K562 (cell line): Measurements from ENCODE around the gene AZU1. TPM values are rescaled to one million over a fixed set of nuclear protein-coding genes. Genes with fewer than 3 reads are reported as not detected.
A peak's percentile ranks its signal among the peaks of the same experiment; 100 is the strongest.

Experiments
- ATAC-seq: fragments of 200-7000 bp; cut with Tn5 transposase; 3 replicates; pipeline ENCODE4 v1.9.1; 2020; ENCODE audit warnings: moderate library complexity
- BruUV-seq: library from RNA; stranded (reverse); fragments of 400-500 nt; replicated peaks from 2 replicates; lab custom pipeline; 2021; lab: Mats Ljungman, UMichigan
- CTCF ChIA-PET: fragments of 300-600 bp; formaldehyde crosslinking; extraction: SDS; loops from one replicate; lab custom pipeline; 2021; ENCODE audit warnings: low intra/inter-chr PET ratio; lab: Yijun Ruan, JAX
- POLR2A ChIA-PET: fragments of 300-600, 350-650 bp; sonication (Branson Sonifier 250); formaldehyde crosslinking; extraction: SDS; loops from one replicate; lab custom pipeline; 2021; ENCODE audit warnings: antibody characterized with exemption, inconsistent platforms; lab: Yijun Ruan, JAX
- DNase-seq, 4 experiments: peaks; one replicate each; pipeline versions ENCODE4 v3.0.0 to v3.0.0-alpha.2; 2011 to 2018; ENCODE audit warnings: low spot score in 3 of 4, mixed read lengths in 3 of 4; ENCODE audit errors: extremely low read depth in 1 of 4
- FAIRE-seq: peaks from 2 replicates; lab custom pipeline; 2011; peaks lifted over from hg19 to GRCh38; lab: Jason Lieb, UNC
- H2AFZ ChIP-seq: 2 replicates; pipeline ENCODE4 v1.6.0; 2011; ENCODE audit warnings: low read depth, low read length, control low read depth, inconsistent platforms
- H3K27ac ChIP-seq: fragments of 200-600 bp; 3 replicates; pipeline ENCODE4 v1.8.0; 2011; ENCODE audit warnings: low read depth, mild to moderate bottlenecking, control low read depth, inconsistent platforms, low read length, moderate library complexity, mixed read lengths; ENCODE audit errors: extremely low read depth
- H3K27me3 ChIP-seq, 2 experiments: fragments of 300-600 bp in 1 of 2; 2 replicates in 1 of 2; 3 replicates in 1 of 2; pipeline versions ENCODE4 v1.6.0 to v1.8.0; 2011; ENCODE audit warnings: inconsistent platforms in 2 of 2, low read length in 2 of 2, mild to moderate bottlenecking in 1 of 2, mixed read lengths in 1 of 2, moderate library complexity in 1 of 2; ENCODE audit not compliant: control insufficient read depth in 2 of 2, insufficient read depth in 2 of 2
- H3K36me3 ChIP-seq: fragments of 300-600 bp; 3 replicates; pipeline ENCODE4 v1.8.0; 2011; ENCODE audit warnings: mild to moderate bottlenecking, low read length, inconsistent platforms; ENCODE audit not compliant: control insufficient read depth, insufficient read depth
- H3K4me1 ChIP-seq, 2 experiments: fragments of 200-600 bp in 1 of 2; replicated peaks in 1 of 2; 2 replicates in 1 of 2; 3 replicates in 1 of 2; pipeline versions ENCODE4 v1.5.1 to v1.8.0; 2011; ENCODE audit warnings: inconsistent platforms in 2 of 2, low read length in 2 of 2, mild to moderate bottlenecking in 1 of 2, mixed read lengths in 1 of 2, moderate library complexity in 1 of 2; ENCODE audit not compliant: control insufficient read depth in 2 of 2, insufficient read depth in 2 of 2
- H3K4me2 ChIP-seq: 2 replicates; pipeline ENCODE4 v1.6.1; 2011; ENCODE audit warnings: low read length, control low read depth, inconsistent platforms, mixed read lengths; ENCODE audit not compliant: insufficient read depth
- H3K4me3 ChIP-seq: fragments of 200-600 bp; sonication (generic), shearing (Covaris generic); 2 replicates; pipeline ENCODE4 v1.5.1; 2016; ENCODE audit warnings: control low read depth, inconsistent platforms
- H3K79me2 ChIP-seq: fragments of 200-600 bp; 3 replicates; pipeline ENCODE4 v1.8.0; 2011; ENCODE audit warnings: low read length, inconsistent platforms; ENCODE audit not compliant: control insufficient read depth, insufficient read depth
- H3K9ac ChIP-seq, 2 experiments: 2 replicates each; pipeline versions ENCODE4 v1.6.0 to v1.6.1; 2011; ENCODE audit warnings: low read depth in 2 of 2, low read length in 2 of 2, control low read depth in 1 of 2, inconsistent platforms in 1 of 2, mild to moderate bottlenecking in 1 of 2, mixed read lengths in 1 of 2; ENCODE audit not compliant: insufficient read depth in 1 of 2
- H3K9me1 ChIP-seq: one replicate; pipeline ENCODE4 v1.6.0; 2011; ENCODE audit warnings: inconsistent platforms, mild to moderate bottlenecking, low read length, moderate library complexity; ENCODE audit not compliant: control insufficient read depth, insufficient read depth
- H3K9me3 ChIP-seq: replicated peaks from 2 replicates; pipeline ENCODE4 v1.5.1; 2011; ENCODE audit warnings: low read depth, low read length, inconsistent platforms; ENCODE audit not compliant: control insufficient read depth, insufficient read depth
- H4K20me1 ChIP-seq: replicated peaks from 2 replicates; pipeline ENCODE4 v1.6.1; 2011; ENCODE audit warnings: low read length, inconsistent platforms, mixed read lengths; ENCODE audit not compliant: control insufficient read depth, insufficient read depth
- C11orf30 ChIP-seq: fragments of 450-650 bp; IDR thresholded peaks from 2 replicates; pipeline ENCODE4 v1.6.1; 2016; ENCODE audit warnings: low read depth, mild to moderate bottlenecking
- POLR3G ChIP-seq: IDR thresholded peaks from 2 replicates; pipeline ENCODE4 v1.6.1; 2011; ENCODE audit not compliant: insufficient read length, insufficient replicate concordance; ENCODE audit errors: extremely low read depth
- SIX5 ChIP-seq, 2 experiments: IDR thresholded peaks; 2 replicates each; pipeline ENCODE4 v1.6.1; 2011; ENCODE audit warnings: low read length in 2 of 2, borderline replicate concordance in 1 of 2, low read depth in 1 of 2, mild to moderate bottlenecking in 1 of 2, moderate library complexity in 1 of 2; ENCODE audit not compliant: insufficient read depth in 1 of 2
- ZFX ChIP-seq: sonication (generic); formaldehyde crosslinking; IDR thresholded peaks from 2 replicates; pipeline ENCODE4 v1.8.0; 2022; ENCODE audit warnings: mild to moderate bottlenecking, missing genetic modification reagents, moderate library complexity
- ZNF589 ChIP-seq: fragments of 200-800 bp; sonication (Bioruptor generic); IDR thresholded peaks from 2 replicates; pipeline ENCODE4 v1.6.1; 2016; ENCODE audit warnings: low read depth, missing genetic modification characterization, missing compliant biosample characterization
- WGBS: fragments of 100-300 bp; shearing (Covaris generic); methylation state at CpG from one replicate; pipeline ENCODE4 v1.1.6; 2016; ENCODE audit warnings: low coverage, mixed read lengths; ENCODE audit not compliant: insufficient coverage; ENCODE audit errors: missing lambda C conversion rate; 5-methylcytosine and 5-hydroxymethylcytosine counted together
- in situ Hi-C: fragments of 300-500 bp; cut with MboI; formaldehyde crosslinking; loops from 4 replicates; pipeline ENCODE4 v1.15.0; 2018; ENCODE audit warnings: inconsistent platforms, mixed read lengths
- intact Hi-C: fragments of 100-400 bp; cut with micrococcal nuclease; formaldehyde crosslinking; loops from 2 replicates; pipeline ENCODE4 v1.14.2; 2022
- polyA plus RNA-seq, 8 experiments: library from polyadenylated mRNA; depleted of rRNA in 4 of 8; stranded (reverse) in 5 of 8; unstranded in 3 of 8; fragments of >200 nt; fragmentation: Nextera tagmentation in 2 of 8; fragmentation: Illumina TruSeq in 1 of 8; extraction: Ambion mirVana in 2 of 8; extraction: Trizol in 1 of 8; gene quantifications; 2 replicates each; pipeline versions ENCODE4 v1.2.1 to v1.2.3, GENCODE V29; 2011 to 2014; ENCODE audit warnings: inconsistent platforms in 1 of 8, missing spikeins in 1 of 8
- total RNA-seq, 7 experiments: library from RNA; depleted of rRNA in 6 of 7; stranded (reverse); fragments of >200 nt in 6 of 7; fragmentation: Illumina TruSeq in 2 of 7; extraction: Trizol in 2 of 7; gene quantifications; 2 replicates each; pipeline versions ENCODE4 v1.2.1 to v1.2.3, GENCODE V29; 2011 to 2021; ENCODE audit warnings: low replicate concordance in 1 of 7
- TF ChIP-seq, protein P1 (sequence below): sonication (generic); formaldehyde crosslinking; IDR thresholded peaks from 2 replicates; pipeline ENCODE4 v1.9.0; 2022; ENCODE audit warnings: mild to moderate bottlenecking, missing genetic modification reagents
- TF ChIP-seq, protein P2 (sequence below): fragments of 450-650 bp; IDR thresholded peaks from 2 replicates; pipeline ENCODE4 v1.6.1; 2016; ENCODE audit warnings: mild to moderate bottlenecking, moderate library complexity
- TF ChIP-seq, protein P3 (sequence below): fragments of 200-800 bp; sonication (Bioruptor generic); IDR thresholded peaks from 2 replicates; pipeline ENCODE4 v1.6.1; 2017; ENCODE audit warnings: missing genetic modification characterization, missing compliant biosample characterization

AZU1 gene
- total and polyA plus RNA-seq, 9 of the 15 experiments (the other 6 are each of a cell fraction or from before 2014, with no cell fraction given) = 0.29 to 1.9 (median 0.59) TPM; not detected in 3

- no TSS peak for BruUV-seq
- FAIRE-seq (peak; percentile 51), DNase-seq (no peak), ATAC-seq (no peak)
- Histone ChIP-seq H3K36me3 (no peaks in the 10 kb centered on the region), H4K20me1 (no peaks in the 10 kb centered on the region), H3K4me3 (no peak overlapping the region), H3K4me2 (peak overlapping the region; percentile 62), H3K9ac (peak overlapping the region; percentile 69 to 82), H3K4me1 (peaks cover 43 to 70% of the 10 kb centered on the region in 2 experiments), H3K9me1 (no peaks in the 10 kb centered on the region), H3K27me3 (no peaks in the 10 kb centered on the region), H3K79me2 (peaks cover 7% of the 10 kb centered on the region; the same call in 1 of the 3 replicates), H3K27ac (peak overlapping the region; percentile 79), H2AFZ (peak overlapping the region; percentile 85), H3K9me3 (peaks cover 3% of the 10 kb centered on the region; the same call in 1 of the 2 replicates)
- intact Hi-C loops (no loop called here), in situ Hi-C loops (no loop called here)
- ChIA-PET CTCF (no interaction called here), POLR2A (interaction anchor here (1.0 to 1.1 kb wide), 3 partner anchors 8 to 86 kb away, joined by 3 to 4 read pairs (median 3); no protein-coding TSS in a partner anchor)
- 66% methylated on average over 9 of the region's 9 CpGs for WGBS
- TF ChIP-seq, protein P1, sequence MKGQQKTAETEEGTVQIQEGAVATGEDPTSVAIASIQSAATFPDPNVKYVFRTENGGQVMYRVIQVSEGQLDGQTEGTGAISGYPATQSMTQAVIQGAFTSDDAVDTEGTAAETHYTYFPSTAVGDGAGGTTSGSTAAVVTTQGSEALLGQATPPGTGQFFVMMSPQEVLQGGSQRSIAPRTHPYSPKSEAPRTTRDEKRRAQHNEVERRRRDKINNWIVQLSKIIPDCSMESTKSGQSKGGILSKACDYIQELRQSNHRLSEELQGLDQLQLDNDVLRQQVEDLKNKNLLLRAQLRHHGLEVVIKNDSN = no peak
- TF ChIP-seq ZNF589 (no peak), C11orf30 (peak; percentile 67), ZFX (CRISPR knock-in tag) (peak; percentile 10; the same call in 1 of the 2 replicates), POLR3G (no peak), SIX5 (IDR thresholded peaks at IDR 0.05; ENCODE audit: borderline replicate concordance in 1 of 2, insufficient read depth in 1 of 2, low read depth in 1 of 2, low read length in 2 of 2) (no peak)
- TF ChIP-seq, protein P2, sequence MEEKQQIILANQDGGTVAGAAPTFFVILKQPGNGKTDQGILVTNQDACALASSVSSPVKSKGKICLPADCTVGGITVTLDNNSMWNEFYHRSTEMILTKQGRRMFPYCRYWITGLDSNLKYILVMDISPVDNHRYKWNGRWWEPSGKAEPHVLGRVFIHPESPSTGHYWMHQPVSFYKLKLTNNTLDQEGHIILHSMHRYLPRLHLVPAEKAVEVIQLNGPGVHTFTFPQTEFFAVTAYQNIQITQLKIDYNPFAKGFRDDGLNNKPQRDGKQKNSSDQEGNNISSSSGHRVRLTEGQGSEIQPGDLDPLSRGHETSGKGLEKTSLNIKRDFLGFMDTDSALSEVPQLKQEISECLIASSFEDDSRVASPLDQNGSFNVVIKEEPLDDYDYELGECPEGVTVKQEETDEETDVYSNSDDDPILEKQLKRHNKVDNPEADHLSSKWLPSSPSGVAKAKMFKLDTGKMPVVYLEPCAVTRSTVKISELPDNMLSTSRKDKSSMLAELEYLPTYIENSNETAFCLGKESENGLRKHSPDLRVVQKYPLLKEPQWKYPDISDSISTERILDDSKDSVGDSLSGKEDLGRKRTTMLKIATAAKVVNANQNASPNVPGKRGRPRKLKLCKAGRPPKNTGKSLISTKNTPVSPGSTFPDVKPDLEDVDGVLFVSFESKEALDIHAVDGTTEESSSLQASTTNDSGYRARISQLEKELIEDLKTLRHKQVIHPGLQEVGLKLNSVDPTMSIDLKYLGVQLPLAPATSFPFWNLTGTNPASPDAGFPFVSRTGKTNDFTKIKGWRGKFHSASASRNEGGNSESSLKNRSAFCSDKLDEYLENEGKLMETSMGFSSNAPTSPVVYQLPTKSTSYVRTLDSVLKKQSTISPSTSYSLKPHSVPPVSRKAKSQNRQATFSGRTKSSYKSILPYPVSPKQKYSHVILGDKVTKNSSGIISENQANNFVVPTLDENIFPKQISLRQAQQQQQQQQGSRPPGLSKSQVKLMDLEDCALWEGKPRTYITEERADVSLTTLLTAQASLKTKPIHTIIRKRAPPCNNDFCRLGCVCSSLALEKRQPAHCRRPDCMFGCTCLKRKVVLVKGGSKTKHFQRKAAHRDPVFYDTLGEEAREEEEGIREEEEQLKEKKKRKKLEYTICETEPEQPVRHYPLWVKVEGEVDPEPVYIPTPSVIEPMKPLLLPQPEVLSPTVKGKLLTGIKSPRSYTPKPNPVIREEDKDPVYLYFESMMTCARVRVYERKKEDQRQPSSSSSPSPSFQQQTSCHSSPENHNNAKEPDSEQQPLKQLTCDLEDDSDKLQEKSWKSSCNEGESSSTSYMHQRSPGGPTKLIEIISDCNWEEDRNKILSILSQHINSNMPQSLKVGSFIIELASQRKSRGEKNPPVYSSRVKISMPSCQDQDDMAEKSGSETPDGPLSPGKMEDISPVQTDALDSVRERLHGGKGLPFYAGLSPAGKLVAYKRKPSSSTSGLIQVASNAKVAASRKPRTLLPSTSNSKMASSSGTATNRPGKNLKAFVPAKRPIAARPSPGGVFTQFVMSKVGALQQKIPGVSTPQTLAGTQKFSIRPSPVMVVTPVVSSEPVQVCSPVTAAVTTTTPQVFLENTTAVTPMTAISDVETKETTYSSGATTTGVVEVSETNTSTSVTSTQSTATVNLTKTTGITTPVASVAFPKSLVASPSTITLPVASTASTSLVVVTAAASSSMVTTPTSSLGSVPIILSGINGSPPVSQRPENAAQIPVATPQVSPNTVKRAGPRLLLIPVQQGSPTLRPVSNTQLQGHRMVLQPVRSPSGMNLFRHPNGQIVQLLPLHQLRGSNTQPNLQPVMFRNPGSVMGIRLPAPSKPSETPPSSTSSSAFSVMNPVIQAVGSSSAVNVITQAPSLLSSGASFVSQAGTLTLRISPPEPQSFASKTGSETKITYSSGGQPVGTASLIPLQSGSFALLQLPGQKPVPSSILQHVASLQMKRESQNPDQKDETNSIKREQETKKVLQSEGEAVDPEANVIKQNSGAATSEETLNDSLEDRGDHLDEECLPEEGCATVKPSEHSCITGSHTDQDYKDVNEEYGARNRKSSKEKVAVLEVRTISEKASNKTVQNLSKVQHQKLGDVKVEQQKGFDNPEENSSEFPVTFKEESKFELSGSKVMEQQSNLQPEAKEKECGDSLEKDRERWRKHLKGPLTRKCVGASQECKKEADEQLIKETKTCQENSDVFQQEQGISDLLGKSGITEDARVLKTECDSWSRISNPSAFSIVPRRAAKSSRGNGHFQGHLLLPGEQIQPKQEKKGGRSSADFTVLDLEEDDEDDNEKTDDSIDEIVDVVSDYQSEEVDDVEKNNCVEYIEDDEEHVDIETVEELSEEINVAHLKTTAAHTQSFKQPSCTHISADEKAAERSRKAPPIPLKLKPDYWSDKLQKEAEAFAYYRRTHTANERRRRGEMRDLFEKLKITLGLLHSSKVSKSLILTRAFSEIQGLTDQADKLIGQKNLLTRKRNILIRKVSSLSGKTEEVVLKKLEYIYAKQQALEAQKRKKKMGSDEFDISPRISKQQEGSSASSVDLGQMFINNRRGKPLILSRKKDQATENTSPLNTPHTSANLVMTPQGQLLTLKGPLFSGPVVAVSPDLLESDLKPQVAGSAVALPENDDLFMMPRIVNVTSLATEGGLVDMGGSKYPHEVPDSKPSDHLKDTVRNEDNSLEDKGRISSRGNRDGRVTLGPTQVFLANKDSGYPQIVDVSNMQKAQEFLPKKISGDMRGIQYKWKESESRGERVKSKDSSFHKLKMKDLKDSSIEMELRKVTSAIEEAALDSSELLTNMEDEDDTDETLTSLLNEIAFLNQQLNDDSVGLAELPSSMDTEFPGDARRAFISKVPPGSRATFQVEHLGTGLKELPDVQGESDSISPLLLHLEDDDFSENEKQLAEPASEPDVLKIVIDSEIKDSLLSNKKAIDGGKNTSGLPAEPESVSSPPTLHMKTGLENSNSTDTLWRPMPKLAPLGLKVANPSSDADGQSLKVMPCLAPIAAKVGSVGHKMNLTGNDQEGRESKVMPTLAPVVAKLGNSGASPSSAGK = no peak
- TF ChIP-seq, protein P3, sequence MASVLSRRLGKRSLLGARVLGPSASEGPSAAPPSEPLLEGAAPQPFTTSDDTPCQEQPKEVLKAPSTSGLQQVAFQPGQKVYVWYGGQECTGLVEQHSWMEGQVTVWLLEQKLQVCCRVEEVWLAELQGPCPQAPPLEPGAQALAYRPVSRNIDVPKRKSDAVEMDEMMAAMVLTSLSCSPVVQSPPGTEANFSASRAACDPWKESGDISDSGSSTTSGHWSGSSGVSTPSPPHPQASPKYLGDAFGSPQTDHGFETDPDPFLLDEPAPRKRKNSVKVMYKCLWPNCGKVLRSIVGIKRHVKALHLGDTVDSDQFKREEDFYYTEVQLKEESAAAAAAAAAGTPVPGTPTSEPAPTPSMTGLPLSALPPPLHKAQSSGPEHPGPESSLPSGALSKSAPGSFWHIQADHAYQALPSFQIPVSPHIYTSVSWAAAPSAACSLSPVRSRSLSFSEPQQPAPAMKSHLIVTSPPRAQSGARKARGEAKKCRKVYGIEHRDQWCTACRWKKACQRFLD (CRISPR knock-in tag) = no peak
Observed at GRCh38 chr19:789701-790060, 38.0 kb upstream of the AZU1 start.
